GM21515 (cell line): Measurements from ENCODE around the gene CNPY1.

Source experiments
- ATAC-seq: cut with Tn5 transposase; IDR thresholded peaks from one replicate; pipeline ENCODE4 v1.9.1; 2021; ENCODE audit not compliant: unreplicated experiment

The CNPY1 gene

DNA sequence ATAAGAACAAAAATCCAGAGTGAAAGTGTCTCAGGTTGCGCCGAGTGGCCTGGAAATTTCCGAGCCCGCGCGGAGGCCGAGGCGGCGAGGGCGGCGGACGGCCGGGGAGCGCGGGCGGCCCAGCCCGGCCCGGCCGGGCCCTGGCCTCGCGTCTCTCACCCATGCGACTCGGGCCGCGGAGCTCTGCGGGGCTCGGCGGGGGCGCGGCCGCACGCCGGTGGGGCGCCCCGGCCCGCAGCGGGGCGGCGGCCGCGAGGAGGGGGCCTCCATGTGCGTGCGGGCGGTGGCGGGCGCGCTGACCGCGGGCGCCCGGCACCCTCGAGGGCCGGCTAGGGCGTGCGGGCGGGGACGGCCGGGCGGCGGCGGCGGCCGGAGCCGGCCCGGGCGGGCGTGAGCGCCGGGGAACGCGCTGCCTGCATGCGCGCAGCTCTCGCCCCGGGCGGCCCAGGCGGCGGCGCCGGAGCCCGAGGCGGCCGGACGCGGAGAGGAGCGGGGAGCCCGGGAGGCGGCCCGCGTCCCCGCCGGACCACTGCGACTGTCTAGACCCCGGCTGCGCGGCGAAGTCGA is 88.7 kb downstream of the CNPY1 start:
- ATAC-seq = no peak

DNA sequence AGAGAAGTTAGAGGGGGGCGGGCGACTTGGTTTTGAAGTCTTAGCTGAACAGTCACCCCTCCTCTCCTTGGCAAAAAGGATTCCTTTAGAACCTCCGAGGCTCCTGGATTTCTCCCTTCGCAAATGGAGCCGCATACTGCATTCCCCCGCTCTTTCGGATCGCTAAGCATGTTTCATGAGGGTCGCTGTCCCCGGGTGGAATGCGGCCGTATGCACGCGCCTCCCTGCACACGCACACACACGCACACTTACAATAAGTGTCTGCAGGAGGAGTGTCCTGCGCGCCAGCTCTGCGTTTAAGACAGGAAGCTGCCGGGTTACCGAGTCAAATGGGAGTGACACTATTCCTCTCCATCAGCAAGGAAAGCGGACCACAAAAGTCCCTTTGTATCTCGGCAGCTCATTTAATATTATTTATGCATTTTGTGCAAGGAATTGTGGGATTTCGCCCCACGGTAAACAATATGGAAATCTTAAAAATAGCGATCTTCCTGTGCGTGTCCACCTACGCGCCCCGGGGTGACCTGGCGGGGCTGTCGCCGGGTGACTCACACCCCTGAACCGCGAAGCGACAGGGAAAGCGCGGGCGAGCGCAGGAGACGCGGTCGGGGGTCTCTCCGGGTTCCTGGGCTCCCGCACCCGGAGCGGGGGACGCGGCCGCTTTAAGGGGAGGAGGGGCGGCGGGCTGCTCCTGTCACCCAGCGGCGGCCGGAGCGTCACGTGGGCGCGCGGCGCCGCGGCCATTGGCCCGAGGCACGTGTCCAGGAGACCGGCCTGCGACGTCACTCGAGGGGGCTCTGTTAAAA is 89.4 kb downstream of the CNPY1 start:
- ATAC-seq = no peak

DNA sequence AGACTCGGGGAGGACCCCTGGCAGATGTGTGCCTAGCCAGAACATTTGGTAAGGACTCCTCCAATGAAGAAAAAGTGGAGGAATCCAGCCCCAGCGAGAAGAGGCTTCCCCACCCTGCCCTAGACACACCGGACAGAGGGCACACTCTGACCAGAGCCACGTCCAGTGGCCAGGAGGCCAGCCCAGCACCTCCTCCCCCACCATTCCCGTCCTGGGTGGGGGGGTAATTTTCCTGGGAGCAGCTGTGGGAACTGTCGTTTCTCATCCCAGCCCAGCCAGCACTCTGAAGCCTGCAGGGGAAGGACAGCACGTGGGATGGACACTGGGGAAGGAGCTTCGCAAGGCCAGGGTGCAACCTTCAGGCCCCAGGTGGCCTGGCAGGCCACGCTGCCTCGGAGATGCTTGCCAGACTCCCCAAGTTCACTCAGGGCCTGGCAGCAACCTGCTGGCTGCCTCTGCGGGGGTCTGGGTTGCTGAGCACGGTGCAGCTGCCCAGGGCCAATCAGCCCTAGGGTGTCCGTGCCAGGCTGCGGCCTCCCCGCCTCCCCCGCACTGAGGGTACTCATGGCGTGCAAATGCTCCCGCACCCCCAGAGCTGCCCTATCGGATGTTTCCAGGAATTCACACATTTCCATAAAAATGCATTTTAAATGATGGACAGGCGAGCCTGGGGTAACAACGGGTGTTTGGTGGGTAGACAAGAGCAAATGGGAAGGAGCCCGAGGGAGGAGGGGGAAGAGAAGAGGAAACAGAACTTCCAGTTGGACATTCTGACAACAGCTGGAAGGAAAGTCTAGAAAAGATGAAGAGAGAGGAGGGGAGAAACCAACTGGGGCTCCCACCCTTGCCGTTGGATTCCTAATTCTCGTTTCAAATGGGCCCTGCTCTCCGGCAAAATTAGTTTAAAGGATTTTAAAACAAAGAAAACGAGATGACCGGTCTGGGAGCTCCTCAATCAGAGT is 90.3 kb downstream of the CNPY1 start:
- ATAC-seq = no peak

DNA sequence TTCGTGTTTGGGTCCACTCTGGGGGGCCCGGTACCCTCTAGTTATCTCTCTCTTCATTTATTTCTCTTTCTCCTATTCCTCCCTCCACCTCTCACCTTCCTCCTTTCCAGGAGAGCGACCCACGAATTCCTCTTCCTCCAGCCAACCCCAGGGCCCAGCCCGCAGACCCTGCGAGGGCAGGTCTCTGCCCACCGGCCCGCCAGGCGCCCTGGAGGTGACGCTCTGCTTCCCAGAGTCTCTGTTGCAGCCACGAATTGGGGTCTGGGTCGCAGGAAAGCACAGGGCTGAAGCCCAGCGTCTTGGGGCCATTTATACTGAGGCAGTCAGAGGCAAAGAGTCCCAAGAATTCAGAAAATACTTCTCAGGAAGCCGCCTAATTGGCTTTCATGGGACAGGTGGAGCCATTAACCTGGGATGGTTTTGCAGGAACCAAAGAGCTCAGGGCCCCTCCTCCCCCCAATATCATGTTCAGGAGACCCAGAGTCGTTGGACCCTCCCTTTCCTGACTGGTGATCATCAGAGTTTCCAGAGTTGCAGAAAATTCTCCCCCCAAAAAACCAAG is 91.1 kb downstream of the CNPY1 start:
- ATAC-seq = no peak

DNA sequence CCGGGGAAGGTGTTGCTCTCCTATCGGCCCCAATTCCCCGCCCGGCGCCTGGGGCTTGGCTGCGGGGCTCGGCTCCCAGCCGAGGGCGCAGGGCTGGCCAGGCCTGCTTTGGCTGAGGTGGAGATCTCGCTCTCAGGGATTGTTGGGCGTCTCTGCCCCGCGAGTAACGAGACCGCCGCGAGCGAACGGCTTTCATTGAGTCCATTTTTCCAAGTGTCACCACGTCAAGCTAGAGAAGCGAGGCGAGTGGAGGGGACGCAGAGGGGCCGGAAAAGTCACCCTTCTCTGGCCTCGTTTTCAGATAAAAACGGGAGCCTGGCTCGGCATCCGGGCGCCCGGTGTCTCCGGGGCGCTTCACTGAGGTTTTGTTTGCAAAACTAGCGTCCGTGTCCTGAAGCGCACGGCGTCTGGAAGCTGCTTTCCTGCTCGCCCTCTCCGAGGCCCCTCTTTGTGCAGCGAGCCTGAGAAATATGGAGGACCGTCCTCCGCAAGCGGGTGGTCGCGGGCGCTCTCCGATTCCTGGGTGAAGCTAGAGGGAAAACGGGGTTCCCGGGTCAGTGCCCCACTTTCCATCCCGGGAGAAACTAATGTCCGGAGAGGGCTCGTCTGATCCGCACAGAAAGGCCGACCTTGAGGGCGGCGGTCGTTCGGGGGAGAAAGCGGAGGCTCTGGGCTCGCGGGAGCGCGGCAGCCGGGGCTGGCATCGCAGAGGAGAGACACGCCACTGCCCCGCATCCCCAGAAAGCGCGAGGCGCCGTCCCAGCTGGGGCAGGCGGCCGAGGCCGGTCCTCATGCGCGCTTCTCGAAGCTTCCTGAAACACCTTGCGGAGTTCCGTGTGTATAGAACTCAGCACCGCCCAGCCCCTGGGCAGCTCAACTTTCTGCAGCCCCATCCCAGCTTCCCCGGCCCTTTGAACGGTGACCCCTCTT is 91.9 kb downstream of the CNPY1 start:
- no peak for ATAC-seq

DNA sequence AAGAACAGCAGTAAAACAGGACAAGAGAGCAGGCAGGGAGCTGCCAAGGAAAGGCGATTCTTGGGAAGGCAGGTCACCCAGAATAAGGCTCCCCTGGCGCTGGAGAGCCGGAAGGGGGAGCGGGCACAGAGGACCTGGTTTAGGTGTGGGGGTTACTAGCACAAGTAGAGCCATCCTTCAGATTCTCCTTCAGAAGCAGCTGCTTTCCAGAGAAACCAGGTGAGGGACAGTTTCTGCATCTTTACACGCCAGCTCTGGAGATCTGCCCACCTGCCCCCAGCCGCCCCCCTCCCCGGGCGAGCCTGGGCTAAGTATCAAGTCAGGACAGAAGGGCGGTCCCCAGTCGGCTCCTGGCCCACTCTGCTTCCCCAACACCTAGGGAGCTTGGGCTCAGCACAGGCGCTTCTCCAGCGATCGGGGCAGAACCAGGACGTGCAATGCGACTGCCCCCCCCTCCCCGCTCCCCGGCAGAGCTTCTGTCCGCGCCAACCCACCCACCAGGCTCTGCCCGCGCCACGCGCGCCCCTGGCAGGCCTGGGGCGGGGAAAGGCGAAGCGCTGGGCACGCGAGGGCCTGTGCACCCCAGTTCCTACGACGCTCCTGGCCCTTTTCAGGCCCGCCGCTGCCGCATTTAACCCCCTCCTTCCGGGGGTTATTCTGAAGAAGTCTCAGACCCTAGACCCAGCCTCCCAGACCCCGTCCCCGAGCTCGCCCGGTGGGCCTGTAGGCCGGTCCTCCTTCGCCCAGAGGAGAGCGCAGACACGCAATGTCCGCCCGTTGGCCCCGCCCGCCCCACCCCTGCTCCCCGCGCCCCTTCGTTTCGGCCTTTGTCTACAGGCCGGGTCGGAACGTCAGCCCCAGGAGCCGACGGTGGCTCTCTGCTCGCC is 92.8 kb downstream of the CNPY1 start:
- no peak for ATAC-seq

DNA sequence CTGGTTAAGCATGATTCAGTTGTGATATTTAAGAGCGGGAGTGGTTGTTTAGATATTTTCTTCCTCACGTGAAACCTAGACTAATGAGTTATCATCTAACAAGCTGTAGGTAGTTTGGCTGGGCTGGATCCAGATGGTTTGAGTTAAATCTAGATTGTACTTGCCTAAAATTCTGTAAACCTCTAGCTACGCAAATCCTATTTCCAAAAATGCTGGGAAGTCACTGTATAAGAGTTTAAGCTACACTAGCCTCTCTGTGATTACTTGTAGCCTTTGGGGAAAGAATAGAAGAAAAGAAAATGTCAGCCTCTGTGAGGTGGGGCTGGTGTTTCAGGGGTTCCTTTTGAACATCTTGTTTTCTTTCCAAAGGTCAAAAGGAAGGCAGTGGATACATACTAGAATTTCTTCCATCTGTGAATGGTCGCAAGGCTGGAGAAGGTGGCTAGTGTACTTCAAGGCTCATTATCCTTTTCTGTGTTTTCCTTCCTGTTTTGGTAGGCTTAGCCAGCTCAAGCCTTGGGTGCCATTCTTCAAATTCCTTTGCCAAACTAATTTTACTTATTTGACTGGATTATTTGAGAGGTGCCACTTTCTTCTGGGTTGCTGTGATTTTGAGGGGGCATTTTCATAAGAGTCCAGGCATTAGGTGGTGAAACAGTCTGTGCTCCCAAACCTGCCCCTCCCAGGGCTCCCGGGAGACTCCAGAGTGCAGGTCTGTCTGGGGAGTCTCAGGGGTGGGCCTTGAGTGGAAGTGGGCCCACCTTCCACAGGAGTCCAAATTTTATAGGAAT is 93.7 kb downstream of the CNPY1 start:
- ATAC-seq = no peak

DNA sequence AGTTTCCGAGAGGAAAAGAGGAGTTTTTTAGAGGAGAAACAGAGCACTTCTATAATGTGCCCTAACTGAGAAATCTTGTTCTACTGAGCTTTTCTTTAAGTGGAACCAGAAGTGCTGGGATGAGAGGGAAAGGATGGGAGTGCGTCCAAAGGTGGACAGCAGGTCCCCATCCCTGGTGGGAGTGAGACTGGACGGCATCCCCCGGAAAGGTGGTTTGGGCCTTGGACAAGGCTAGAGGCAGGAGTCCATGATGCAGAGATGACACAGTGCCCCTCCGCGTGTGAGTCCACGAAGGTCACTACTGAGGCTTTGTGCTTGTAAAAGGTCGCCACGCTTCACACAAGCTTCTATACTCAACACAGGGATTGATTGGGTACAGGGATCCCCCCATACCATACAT is 94.5 kb downstream of the CNPY1 start:
- ATAC-seq = no peak
